ENCODE results near the gene OSBPL2. TPM values are rescaled to one million over a fixed set of nuclear protein-coding genes. Genes with fewer than 3 reads are reported as not detected.

OSBPL2 gene
- total RNA-seq, 1 experiment from 2014 or later = 21.9 TPM

DNA sequence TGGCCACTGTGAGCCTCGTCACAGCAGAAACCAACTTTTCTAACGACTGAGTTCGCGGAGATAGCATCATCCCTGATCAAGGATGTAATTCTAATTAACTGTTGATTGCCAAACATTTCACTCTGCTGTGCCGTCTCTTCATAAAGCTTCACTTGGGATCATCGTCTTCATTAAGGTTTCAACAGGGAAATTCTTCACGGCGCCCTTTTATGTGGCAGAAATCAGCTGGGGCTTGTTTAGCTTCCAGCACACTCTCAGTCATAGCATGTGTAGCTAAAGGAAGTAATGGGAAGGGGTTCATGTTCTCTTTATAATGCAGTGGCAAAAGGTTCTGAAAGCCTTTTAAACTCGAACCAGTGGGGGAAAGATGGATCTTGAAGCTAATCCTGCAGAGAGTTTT, 55.6 kb downstream of the OSBPL2 start:
- H3K4me3 ChIP-seq (ENCODE audit: insufficient read depth, low read depth, low read length) = no peak overlapping the region
- H3K27me3 ChIP-seq (ENCODE audit: control insufficient read depth, insufficient read depth, low read length) = no peaks in the 10 kb centered on the region
- no peak for DNase-seq
- H3K36me3 ChIP-seq (replicated peaks; ENCODE audit: control insufficient read depth, insufficient read depth, low read length) = peaks cover 1% of the 10 kb centered on the region

- no peak for DNase-seq
- Histone ChIP-seq H3K36me3 (replicated peaks; ENCODE audit: control insufficient read depth, insufficient read depth, low read length) (peaks cover 1% of the 10 kb centered on the region), H3K4me3 (ENCODE audit: insufficient read depth, low read depth, low read length) (no peak overlapping the region), H3K27me3 (ENCODE audit: control insufficient read depth, insufficient read depth, low read length) (no peaks in the 10 kb centered on the region)
Measured at GRCh38 chr20:62294516-62294915, 56.2 kb downstream of the OSBPL2 start.

- no peak for DNase-seq
- Histone ChIP-seq H3K4me3 (ENCODE audit: insufficient read depth, low read depth, low read length) (no peak overlapping the region), H3K27me3 (ENCODE audit: control insufficient read depth, insufficient read depth, low read length) (no peaks in the 10 kb centered on the region), H3K36me3 (replicated peaks; ENCODE audit: control insufficient read depth, insufficient read depth, low read length) (peaks cover 1% of the 10 kb centered on the region)
Measured at GRCh38 chr20:62296724-62297448, 58.6 kb downstream of the OSBPL2 start.

- peak; percentile 68 for DNase-seq
- no peaks in the 10 kb centered on the region; the same call in none of the 2 replicates for H3K36me3 ChIP-seq (replicated peaks; ENCODE audit: control insufficient read depth, insufficient read depth, low read length)
- no peaks in the 10 kb centered on the region for H3K27me3 ChIP-seq (ENCODE audit: control insufficient read depth, insufficient read depth, low read length)
- no peak overlapping the region for H3K4me3 ChIP-seq (ENCODE audit: insufficient read depth, low read depth, low read length)
Measured at GRCh38 chr20:62297449-62298227, 59.3 kb downstream of the OSBPL2 start.

- Histone ChIP-seq H3K4me3 (ENCODE audit: insufficient read depth, low read depth, low read length) (no peak overlapping the region), H3K27me3 (ENCODE audit: control insufficient read depth, insufficient read depth, low read length) (no peaks in the 10 kb centered on the region), H3K36me3 (replicated peaks; ENCODE audit: control insufficient read depth, insufficient read depth, low read length) (peaks cover 1% of the 10 kb centered on the region)
- peak; percentile 59 for DNase-seq
Measured at GRCh38 chr20:62298577-62299249, 60.4 kb downstream of the OSBPL2 start.

DNA sequence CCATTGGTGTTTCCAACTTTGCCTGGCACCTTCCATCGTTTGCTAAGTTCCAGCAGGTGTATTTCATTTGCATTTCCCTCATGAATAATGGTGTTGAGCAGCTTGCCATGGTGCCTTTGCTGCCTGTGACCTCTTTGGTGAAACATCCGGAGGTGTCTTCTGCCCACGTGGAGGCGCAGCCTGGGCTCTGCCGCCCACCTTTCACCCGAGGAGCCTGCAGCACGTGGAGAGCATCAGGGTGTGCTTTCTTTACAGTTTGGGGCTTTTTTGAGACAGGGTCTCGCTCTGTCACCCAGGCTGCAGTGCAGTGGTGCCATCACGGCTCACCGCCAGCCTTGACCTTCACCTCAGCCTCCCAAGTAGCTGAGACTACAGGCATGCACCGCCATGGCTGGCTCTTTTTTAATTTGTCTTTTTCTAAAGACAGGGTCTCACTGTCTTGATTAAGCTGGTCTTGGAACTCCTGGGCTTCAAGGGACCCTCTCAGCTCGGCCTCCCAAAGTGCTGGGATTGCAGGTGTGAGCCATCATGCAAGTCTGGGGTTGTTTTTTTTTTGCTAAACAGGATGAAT, 61.4 kb downstream of the OSBPL2 start:
- Histone ChIP-seq H3K4me3 (ENCODE audit: insufficient read depth, low read depth, low read length) (no peak overlapping the region), H3K27me3 (ENCODE audit: control insufficient read depth, insufficient read depth, low read length) (no peaks in the 10 kb centered on the region), H3K36me3 (replicated peaks; ENCODE audit: control insufficient read depth, insufficient read depth, low read length) (peaks cover 10% of the 10 kb centered on the region)
- DNase-seq = no peak

DNA sequence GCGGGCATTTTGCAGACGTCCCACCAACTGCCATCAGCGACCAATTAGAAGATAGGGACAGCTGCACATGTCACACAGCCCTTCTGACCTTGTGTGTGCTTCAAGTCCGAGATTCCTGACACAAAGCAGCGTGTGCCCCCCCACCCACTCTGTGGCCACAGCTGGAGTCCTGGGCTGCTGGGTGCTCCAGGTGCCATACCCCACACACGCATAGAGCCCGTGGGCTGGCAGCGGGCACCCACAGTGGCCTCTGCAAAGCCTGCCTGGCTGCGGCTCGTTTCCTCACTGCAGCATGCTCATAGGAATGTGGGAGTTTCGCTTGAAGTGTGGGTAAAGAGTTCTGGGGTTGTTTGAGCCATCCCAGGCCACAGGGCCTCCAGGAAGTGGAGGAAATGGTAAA, 62.0 kb downstream of the OSBPL2 start:
- DNase-seq = no peak
- peaks cover 16% of the 10 kb centered on the region for H3K36me3 ChIP-seq (replicated peaks; ENCODE audit: control insufficient read depth, insufficient read depth, low read length)
- no peaks in the 10 kb centered on the region for H3K27me3 ChIP-seq (ENCODE audit: control insufficient read depth, insufficient read depth, low read length)

DNA sequence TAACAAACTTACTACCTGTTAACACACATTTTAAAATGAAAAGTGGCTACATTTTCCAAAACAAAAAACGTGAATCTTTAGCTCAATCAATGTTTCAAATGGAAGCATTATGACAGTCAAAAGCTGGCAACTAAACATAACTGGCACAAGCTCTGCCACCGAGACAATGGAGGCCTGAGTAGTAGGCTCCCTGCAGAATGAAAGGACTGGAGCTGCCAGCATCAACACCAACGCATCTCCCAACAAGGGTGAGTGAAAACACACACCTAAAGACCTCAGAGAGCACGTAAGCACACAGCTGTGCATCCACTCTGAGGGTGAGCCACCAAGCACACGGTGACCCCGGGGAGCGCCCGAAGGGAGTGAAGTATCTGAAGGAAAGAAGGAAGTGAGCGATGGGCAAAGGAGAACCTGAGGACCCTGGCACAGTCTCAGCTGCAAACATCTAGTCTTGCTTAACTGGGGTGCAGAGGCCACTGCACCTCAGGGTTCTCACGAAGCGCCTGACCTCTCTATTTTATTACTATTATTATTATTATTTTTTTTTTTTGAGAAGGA, 62.9 kb downstream of the OSBPL2 start:
- Histone ChIP-seq H3K27me3 (ENCODE audit: control insufficient read depth, insufficient read depth, low read length) (no peaks in the 10 kb centered on the region), H3K36me3 (replicated peaks; ENCODE audit: control insufficient read depth, insufficient read depth, low read length) (peaks cover 21% of the 10 kb centered on the region), H3K4me3 (ENCODE audit: insufficient read depth, low read depth, low read length) (no peak overlapping the region)
- DNase-seq = no peak

More for the DNA sequence above, 62.0 kb downstream of the OSBPL2 start:
- H3K4me3 ChIP-seq (ENCODE audit: insufficient read depth, low read depth, low read length) = no peak overlapping the region

DNA sequence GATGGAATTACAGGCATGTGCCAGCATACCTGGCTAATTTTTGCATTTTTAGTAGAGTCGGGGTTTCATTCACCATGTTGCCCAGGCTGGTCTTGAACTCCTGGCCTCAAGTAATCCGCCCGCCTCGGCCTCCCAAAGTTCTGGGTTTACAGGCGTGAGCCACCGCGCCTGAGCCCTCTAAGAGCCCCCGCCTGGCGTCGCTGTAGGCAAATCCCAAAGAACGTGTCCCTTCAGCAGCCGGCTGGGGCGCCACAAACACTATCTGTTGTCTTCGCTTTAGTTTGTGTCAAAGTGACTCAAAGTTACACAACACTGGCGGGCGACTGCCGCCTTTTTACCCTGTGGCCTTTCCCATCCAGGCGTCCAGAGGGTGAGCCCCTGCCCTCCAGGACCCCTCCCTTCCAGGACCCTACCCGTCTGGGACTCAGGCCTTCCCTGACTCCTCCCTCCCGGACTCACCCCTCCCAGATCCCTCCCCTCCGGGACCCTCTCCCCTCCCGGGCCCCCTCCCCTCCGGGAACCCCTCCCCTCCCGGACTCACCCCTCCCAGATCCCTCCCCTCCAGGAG, 63.5 kb downstream of the OSBPL2 start:
- DNase-seq = peak; percentile 99
- Histone ChIP-seq H3K27me3 (ENCODE audit: control insufficient read depth, insufficient read depth, low read length) (no peaks in the 10 kb centered on the region), H3K4me3 (ENCODE audit: insufficient read depth, low read depth, low read length) (peak overlapping the region; percentile 86), H3K36me3 (replicated peaks; ENCODE audit: control insufficient read depth, insufficient read depth, low read length) (peaks cover 26% of the 10 kb centered on the region)

DNA sequence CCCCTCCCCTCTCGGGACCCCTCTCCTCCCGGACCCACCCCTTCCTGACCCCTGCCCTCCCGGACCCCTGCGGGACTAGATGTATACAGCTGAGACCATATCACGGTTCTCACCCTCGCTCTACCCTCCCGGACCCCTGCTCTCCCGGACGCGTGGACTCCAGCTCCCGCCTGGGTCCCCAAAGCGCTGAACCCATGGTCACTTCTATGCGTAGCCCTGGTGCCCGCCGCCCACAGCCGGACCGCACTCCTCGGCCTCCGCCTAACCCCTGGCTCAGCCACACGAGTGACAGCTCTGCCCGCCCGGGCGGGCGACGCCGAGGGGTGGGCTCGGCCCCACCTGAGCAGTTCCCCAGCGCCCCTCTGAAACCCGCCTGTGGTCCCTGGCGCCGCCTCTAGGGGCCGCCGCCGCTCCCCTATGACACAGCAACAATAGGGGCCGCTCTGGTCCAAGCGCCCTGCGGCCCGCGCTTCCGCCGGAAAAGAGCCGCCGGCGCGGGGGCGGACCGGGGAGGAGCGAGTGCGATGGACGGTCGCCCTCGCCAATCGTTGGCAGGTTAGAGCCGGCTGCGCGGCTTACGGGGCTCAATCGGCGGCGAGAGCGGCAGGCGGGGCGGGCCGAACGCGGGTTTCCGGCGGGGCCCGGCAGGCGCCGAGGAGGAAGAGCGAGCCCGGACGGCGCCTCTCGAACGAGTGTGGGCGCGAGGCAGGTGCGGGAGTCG, 64.2 kb downstream of the OSBPL2 start, which contains the start of gene ADRM1:
TSS of gene ADRM1 (plus strand) at position 657 of the 721 bp plus-strand sequence. CDS start 572 bp downstream, outside the sequence.
- Histone ChIP-seq H3K4me3 (ENCODE audit: insufficient read depth, low read depth, low read length) (peak within 1 kb of the TSS; percentile 94), H3K27me3 (ENCODE audit: control insufficient read depth, insufficient read depth, low read length) (no peaks in the 10 kb centered on the region), H3K36me3 (replicated peaks; ENCODE audit: control insufficient read depth, insufficient read depth, low read length) (peaks cover 30% of the 10 kb centered on the region)
- peak; percentile 100 for DNase-seq

GRCh38 chr20:62303062-62303339, 64.7 kb downstream of the OSBPL2 start:
- H3K27me3 ChIP-seq (ENCODE audit: control insufficient read depth, insufficient read depth, low read length) = no peaks in the 10 kb centered on the region
- no peak for DNase-seq
- H3K36me3 ChIP-seq (replicated peaks; ENCODE audit: control insufficient read depth, insufficient read depth, low read length) = peaks cover 31% of the 10 kb centered on the region
- peak overlapping the region; percentile 94 for H3K4me3 ChIP-seq (ENCODE audit: insufficient read depth, low read depth, low read length)

DNA sequence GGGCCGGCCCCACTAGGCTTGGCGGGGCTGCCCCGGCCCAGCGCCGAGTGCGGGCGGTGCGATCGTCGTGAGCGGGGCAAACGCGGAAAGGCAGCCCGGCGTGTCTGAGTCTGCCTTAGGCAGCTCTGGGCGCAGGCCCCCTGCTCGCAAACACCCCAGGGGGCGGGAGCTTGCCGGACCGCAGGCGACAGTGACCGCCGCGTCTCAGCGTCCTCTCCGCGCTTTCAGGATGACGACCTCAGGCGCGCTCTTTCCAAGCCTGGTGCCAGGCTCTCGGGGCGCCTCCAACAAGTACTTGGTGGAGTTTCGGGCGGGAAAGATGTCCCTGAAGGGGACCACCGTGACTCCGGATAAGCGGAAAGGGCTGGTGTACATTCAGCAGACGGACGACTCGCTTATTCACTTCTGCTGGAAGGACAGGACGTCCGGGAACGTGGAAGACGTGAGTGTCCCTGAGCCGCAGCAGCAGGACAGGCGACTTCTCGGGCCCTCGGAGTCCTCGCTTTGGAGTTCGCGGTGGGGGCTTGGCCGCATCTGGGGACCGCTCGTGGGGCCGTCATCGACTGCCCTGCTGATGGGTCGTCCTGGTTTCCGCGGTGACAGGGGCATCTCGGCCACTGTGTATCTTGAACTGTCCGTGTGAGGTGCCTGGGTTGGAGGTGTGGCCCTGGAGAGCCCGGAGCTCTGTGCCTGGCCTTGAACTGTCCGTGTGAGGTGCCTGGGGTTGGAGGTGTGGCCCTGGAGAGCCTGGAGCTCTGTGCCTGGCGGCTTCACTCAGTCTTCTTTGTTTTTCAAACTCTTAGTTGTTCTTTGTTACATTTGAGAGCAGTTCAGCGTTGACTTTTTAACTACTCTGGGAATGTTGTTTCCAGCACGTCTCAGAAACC, 65.3 kb downstream of the OSBPL2 start:
- peaks cover 36% of the 10 kb centered on the region for H3K36me3 ChIP-seq (replicated peaks; ENCODE audit: control insufficient read depth, insufficient read depth, low read length)
- H3K4me3 ChIP-seq (ENCODE audit: insufficient read depth, low read depth, low read length) = peak overlapping the region; percentile 94
- H3K27me3 ChIP-seq (ENCODE audit: control insufficient read depth, insufficient read depth, low read length) = no peaks in the 10 kb centered on the region
- DNase-seq = no peak

All from H7 (cell line).